ENCODE measurements around the gene EOMES.
"Not testable (repeated sequence)": the region's sequence is repeated elsewhere in the genome, so short reads cannot be mapped to it uniquely, and the experiment has no call there.

The EOMES gene

GRCh38 chr3:27721717-27722564 lies at the start of gene EOMES:
TSS of gene EOMES (minus strand) at chr3:27722323. CDS start at chr3:27722294, 29 bp downstream.
- peak within 1 kb of the TSS; percentile 39 for H3K4me3 ChIP-seq (ENCODE audit: low read depth, low read length)

DNA sequence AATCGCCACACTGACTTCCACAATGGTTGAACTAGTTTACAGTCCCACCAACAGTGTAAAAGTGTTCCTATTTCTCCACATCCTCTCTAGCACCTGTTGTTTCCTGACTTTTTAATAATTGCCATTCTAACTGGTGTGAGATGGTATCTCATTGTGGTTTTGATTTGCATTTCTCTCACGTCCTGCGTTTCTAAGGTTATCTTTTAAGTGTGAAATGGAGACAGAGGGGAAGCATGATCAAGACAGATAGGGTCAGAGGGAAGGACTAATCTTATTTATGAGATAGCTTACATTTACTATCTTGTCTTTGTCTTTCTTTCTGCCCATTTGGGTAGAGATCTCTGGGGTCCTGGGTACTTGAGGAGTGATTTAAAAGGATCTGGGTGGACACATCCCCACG lies 48.3 kb upstream of the EOMES start:
- H3K4me3 ChIP-seq (ENCODE audit: low read depth, low read length) = not testable (repeated sequence)

GRCh38 chr3:27767000-27767399 lies 44.9 kb upstream of the EOMES start:
- H3K4me3 ChIP-seq (ENCODE audit: low read depth, low read length) = no peak overlapping the region

GRCh38 chr3:27758083-27758482 lies 36.0 kb upstream of the EOMES start:
- H3K4me3 ChIP-seq (ENCODE audit: low read depth, low read length) = no peak overlapping the region

GRCh38 chr3:27756877-27757276 lies 34.8 kb upstream of the EOMES start:
- H3K4me3 ChIP-seq (ENCODE audit: low read depth, low read length) = no peak overlapping the region

DNA sequence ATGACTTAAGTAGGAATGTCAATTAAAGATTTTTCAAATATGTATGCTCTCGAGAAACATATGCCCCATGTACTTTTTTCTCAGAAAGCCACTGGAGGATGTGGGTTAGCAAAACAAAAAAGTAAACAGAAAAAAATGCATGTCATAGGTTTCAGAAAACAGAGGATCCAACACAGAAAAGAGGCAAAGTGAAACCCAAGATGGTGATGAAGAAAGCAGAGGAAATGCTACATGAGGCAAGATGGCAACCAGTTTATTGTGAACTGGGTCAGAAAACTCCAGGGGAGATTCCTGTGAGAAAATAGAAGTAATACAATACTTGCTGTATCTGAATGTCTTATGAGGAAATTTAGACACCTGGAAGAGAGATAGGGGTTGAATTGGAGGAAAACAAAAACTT lies 30.8 kb upstream of the EOMES start:
- no peak overlapping the region for H3K4me3 ChIP-seq (ENCODE audit: low read depth, low read length)

DNA sequence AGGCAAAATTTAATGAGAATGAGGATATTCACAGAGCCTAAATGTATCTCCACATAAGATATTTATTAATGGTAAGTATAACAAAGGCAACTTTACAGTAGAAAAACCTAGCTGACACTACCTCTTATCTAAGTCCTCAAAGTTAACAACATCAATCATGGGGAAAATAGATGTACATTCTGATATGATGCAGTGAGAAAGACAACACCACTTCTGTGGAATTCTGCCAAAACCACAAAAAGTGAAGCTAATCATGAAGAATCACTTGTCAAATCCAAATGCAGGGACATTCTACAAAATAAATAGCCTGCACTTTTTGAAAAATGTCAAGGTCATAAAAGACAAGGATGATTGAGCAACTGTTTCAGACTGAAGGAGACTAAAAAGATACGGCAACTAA lies 27.5 kb upstream of the EOMES start:
- no peak overlapping the region for H3K4me3 ChIP-seq (ENCODE audit: low read depth, low read length)

GRCh38 chr3:27746838-27747237 lies 24.7 kb upstream of the EOMES start:
- no peak overlapping the region for H3K4me3 ChIP-seq (ENCODE audit: low read depth, low read length)

GRCh38 chr3:27740854-27741253 lies 18.7 kb upstream of the EOMES start:
- H3K4me3 ChIP-seq (ENCODE audit: low read depth, low read length) = no peak overlapping the region

DNA sequence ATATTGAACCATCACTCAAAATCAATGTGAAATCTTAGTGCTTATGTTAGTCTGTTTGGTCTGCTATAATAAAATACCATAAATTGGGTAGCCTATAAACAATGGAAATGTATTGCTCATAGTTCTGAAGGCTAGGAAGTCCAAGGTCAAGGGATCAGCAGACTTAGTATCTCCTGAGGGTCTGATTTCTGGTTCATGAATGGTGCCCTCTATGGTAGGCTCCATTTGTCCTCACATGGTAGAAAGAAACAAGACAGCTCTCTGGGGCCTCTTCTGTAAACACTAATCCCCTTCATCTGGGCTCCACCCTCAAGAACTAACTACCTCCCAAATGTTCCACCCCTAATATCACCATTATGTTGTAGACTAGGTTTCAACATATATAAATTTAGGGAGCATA lies 15.0 kb upstream of the EOMES start:
- no peak overlapping the region for H3K4me3 ChIP-seq (ENCODE audit: low read depth, low read length)

DNA sequence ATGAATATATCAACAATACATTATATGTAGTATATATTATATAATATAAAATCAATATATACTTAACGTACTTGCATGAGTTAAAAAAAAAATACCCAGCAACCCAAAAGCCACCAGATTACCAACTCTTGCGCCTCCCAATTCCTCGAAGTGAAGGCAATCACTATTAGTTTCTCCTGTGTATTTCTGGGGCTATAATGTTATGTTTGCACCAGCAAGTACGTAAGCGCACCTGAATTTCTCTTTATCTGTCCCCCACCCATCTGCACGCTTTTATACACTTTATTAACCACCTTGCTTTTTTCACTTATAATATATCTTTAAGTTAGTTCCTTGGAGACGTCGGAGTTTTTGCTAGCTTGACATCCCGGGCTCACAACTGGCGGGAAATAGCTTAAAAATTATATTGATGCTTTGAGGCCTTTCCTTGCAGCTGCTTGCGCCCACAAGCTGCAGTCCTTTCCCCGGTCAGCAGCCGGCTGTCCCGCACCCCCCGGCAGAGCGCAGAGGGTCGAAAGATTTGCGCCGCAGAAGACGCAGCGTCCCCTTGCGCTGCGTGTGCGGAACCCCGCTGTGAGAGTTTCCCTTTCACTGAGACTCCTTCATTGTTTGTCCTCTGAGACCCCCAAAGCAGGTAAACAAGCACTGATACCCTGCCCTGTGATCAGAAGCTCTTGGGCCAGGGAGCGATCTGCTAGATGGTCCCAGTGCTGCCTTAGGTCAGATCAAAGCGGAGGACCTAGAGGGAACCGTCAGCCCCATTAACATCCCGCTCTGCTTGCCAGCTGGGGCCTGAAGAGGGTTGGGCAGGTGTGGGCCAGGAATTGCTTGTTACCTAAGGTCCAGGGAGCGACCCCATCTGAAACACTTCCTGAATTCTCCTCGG lies 8.9 kb upstream of the EOMES start:
- H3K4me3 ChIP-seq (ENCODE audit: low read depth, low read length) = no peak overlapping the region

DNA sequence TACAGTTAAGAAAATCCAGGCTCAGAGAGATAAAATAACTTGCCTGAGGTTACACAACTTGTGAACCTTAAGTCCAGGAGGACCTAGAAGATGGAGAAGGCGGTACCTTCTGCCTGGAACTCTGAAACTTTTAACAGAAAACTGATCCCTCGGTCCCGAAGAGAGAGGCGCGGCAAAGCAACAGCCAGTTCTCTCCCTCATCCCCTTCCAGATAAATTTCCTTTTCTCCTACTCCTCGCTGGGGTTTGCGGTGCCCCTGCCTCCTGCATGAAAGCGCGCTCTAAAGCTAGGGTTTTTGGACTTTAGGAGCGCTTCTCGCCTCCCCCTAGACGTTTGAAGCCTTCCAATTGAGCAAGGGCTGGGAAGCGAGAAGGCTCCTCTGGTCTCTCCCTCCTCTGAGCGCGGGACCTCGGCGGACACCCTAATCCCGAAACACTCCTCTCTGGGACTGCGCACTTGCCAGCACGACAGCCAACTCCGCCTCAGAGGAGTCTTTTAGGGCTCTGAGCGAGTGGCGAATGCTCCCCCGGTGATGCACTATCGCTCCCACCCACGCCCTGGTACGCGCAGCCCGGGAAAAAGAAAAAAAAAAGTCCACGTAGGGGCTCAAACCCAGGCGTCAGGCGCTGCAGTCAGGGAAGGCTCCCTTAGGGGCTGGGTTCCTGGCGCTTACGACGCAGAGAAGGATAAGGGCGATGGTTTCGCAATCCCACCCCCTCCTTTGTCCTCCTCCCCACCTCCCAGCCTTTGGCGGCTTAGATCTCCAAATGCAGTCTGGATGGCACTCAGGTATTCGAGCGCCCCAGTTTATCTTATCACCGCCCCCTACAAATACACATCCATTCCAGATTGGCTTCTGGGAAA lies 7.9 kb upstream of the EOMES start:
- H3K4me3 ChIP-seq (ENCODE audit: low read depth, low read length) = no peak overlapping the region

DNA sequence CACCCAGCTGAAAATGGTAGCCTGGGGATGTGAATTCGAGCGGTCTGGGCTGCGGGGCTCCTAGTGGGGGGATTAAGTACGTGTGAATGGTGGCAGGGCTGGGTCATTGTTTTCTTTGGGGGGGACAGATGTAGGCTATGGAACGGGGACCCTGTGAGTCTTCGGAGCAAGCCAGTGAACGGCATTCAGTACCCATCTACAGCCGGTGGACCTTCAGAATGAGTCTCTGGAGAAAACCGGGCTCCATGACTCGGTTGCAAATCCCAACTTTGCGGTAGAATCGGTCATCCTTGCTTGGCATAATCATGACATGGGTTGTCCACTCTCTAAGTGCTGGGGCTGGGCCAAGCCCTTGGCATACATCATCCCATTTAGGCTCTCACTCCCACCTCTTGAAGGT lies 7.2 kb upstream of the EOMES start:
- no peak overlapping the region for H3K4me3 ChIP-seq (ENCODE audit: low read depth, low read length)

DNA sequence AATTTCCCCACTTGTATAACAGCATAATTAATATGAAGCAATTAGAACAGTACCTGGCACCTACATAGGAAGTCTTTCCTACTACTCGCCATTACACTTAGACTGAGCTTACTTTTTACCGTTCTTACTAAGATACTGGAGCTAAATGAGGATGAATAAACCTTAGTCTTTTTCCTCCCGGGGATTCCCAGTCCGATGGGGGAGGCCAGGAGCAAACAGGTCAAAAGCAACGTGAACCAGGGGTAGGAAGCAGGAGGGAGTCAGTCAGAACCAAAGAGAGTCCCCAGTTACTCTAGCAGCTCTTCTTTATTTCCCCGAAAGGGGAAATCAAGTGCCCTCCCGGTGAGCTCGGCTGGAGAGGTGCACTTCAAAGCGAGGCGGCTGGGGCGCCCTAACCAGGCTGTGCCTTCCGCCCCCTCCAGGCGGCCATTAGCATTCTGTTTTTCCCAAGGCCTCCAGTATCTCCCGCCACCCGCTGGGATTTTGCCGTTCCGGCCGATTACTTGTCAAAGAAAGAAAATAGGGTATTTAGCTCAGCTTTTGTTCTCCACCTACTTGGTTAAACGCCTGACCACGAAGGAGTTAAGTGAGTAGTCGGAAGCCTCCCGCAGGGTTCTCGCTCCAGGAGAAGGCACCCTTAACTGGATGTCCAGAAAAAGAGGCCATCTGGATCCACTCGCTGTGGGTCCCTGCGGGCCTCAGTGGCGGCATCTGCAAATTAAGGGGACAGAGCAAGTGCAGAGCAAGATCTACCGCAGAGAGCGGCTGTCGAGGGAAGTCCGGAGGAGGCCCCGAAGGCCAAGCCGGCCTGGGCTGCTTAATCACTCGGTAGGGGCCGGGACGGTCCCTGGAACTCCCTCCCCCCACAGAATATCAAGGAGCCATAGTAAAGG lies 6.3 kb upstream of the EOMES start:
- H3K4me3 ChIP-seq (ENCODE audit: low read depth, low read length) = no peak overlapping the region

DNA sequence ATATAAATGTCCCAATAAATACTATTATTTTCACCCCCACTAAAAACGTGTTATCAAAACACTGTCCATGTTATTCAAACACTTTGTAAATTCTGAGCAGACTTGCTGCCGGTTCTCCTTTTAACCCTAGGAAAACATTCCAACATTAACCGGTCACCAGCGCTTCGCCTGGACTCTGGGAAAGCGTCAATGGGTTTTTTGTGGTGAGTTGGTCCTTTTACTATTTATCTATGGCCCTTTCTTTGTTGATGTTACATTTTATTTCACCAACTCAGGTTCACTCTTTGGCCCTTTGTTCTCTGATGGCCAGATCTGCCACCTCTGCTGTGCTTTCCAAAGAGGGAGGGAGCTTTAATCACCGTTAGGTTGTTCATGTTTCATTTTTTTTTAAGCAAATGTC lies 4.1 kb upstream of the EOMES start:
- H3K4me3 ChIP-seq (ENCODE audit: low read depth, low read length) = no peak overlapping the region

GRCh38 chr3:27724459-27725197 lies 2.5 kb upstream of the EOMES start:
- no peak overlapping the region for H3K4me3 ChIP-seq (ENCODE audit: low read depth, low read length)

GRCh38 chr3:27723815-27724458 lies 1.8 kb upstream of the EOMES start:
- no peak overlapping the region for H3K4me3 ChIP-seq (ENCODE audit: low read depth, low read length)

DNA sequence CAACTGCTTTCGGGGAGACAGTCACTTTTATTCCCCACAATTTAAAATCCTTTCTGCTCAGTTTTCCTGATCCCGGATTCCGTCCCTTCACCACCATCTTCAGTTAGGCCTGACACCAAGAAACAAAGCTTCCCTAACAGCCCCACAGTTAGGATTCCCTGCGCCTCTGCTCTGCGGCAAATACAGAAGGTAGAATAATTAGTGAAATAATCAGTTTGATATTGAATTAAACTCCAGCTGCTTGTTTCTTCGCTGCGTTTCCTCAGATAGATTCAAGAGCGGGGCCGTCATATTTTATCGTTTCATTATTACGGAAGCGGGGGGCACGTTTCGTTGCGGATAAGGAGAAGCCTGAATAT lies 1.3 kb upstream of the EOMES start:
- no peak overlapping the region for H3K4me3 ChIP-seq (ENCODE audit: low read depth, low read length)

GRCh38 chr3:27723001-27723445 lies 900 bp upstream of the EOMES start:
- no peak overlapping the region for H3K4me3 ChIP-seq (ENCODE audit: low read depth, low read length)

Data from iPS-11a (cell line).